ENCODE results near the gene RABL6. TPM values are rescaled to one million over a fixed set of nuclear protein-coding genes. Genes with fewer than 3 reads are reported as not detected.

Gene RABL6
- total and polyA plus RNA-seq, 8 donors = 50.7 to 119 (median 66.5) TPM

DNA sequence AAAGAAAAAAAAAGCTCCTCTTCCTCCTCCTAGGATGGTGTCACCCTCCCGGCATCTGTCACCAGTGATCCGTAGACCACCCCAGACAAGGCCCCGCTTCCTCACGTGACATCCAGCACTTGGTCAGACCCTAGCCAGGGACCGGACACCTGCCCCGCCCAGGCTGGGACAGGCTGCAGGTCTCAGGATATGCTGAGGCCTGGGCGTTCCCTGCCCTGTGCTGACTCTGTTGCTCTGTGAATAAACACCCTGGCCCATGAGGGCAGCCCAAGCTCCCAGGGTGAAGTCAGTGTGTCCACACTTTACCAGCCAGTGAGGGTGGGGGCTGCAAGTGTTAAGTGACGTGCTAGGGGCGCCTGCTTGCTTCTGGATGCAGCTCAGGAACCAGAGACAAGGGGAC lies 52.8 kb downstream of the RABL6 start:
- H3K27me3 ChIP-seq = no peaks in the 10 kb centered on the region
- H3K9me3 ChIP-seq = no peaks in the 10 kb centered on the region
- no peak overlapping the region for H3K27ac ChIP-seq
- 91 to 95% methylated on average over 9 of the region's 9 CpGs for WGBS, 2 donors
- ATAC-seq = no peak
- H3K36me3 ChIP-seq = peaks cover 4 to 33% (median 24%) of the 10 kb centered on the region in 3 donors
- DNase-seq = peak in 4 of 6 donors; percentile 14 to 58 (median 50)
- no peak for FAIRE-seq
- H3K4me3 ChIP-seq = no peak overlapping the region
- TF ChIP-seq, protein P1, sequence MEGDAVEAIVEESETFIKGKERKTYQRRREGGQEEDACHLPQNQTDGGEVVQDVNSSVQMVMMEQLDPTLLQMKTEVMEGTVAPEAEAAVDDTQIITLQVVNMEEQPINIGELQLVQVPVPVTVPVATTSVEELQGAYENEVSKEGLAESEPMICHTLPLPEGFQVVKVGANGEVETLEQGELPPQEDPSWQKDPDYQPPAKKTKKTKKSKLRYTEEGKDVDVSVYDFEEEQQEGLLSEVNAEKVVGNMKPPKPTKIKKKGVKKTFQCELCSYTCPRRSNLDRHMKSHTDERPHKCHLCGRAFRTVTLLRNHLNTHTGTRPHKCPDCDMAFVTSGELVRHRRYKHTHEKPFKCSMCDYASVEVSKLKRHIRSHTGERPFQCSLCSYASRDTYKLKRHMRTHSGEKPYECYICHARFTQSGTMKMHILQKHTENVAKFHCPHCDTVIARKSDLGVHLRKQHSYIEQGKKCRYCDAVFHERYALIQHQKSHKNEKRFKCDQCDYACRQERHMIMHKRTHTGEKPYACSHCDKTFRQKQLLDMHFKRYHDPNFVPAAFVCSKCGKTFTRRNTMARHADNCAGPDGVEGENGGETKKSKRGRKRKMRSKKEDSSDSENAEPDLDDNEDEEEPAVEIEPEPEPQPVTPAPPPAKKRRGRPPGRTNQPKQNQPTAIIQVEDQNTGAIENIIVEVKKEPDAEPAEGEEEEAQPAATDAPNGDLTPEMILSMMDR (IDR thresholded peaks at IDR 0.05) = no peak
- intact Hi-C loops (cut with DNase I) = no loop called here
- H3K4me1 ChIP-seq = peaks cover 26 to 44% (median 31%) of the 10 kb centered on the region in 3 donors

- H3K4me3 ChIP-seq = no peak overlapping the region
- WGBS, 2 donors = 90 to 92% methylated on average over 22 of the region's 22 CpGs
- no peaks in the 10 kb centered on the region for H3K9me3 ChIP-seq
- peaks cover 4 to 33% (median 24%) of the 10 kb centered on the region in 3 donors for H3K36me3 ChIP-seq
- FAIRE-seq = no peak
- ATAC-seq = no peak
- intact Hi-C loops (cut with DNase I) = no loop called here
- TF ChIP-seq, protein P1 (IDR thresholded peaks at IDR 0.05) = no peak
- peaks cover 26 to 44% (median 31%) of the 10 kb centered on the region in 3 donors for H3K4me1 ChIP-seq
- H3K27ac ChIP-seq = no peak overlapping the region
- DNase-seq = peak in 4 of 6 donors; percentile 14 to 72 (median 36)
- no peaks in the 10 kb centered on the region for H3K27me3 ChIP-seq
Observed at GRCh38 chr9:136860933-136861873, 53.5 kb downstream of the RABL6 start.

DNA sequence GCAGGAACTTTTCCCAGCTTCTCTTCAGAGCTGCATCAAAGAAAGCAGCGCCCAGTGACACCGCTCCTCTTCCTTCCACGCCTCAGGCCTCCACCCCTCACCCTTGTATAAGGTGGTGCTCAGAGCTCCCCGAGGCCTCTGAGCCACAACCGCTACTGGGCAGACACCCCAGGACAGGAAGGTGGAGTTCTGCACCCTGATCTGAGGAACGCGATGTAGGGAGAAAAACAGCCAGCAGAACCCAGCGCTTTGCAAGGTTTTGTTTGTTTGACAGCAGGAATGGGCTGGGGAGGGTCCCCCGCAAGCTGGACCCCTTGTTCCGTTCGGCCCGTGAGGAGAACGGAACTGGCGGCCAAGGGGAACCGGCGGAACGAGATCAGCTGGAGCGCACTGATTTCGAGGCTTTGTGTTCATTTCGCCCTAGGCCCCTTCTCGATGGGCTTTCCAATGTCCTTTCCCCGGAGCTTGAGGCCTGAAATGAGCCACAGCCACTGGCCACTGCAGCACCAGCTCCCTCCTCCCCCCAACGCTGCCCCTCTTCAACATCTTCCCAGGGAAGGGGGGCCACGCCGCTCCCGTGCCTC lies 54.2 kb downstream of the RABL6 start:
- H3K36me3 ChIP-seq = peaks cover 4 to 33% (median 24%) of the 10 kb centered on the region in 3 donors
- DNase-seq (peak in 1 of 6 donors; percentile 12), ATAC-seq (no peak), FAIRE-seq (no peak)
- no peak overlapping the region for H3K4me3 ChIP-seq
- H3K27me3 ChIP-seq = no peaks in the 10 kb centered on the region
- intact Hi-C loops (cut with DNase I) = no loop called here
- H3K9me3 ChIP-seq = no peaks in the 10 kb centered on the region
- no peak overlapping the region for H3K27ac ChIP-seq
- 84 to 89% methylated on average over 26 of the region's 26 CpGs for WGBS, 2 donors
- H3K4me1 ChIP-seq = peaks cover 26 to 44% (median 31%) of the 10 kb centered on the region in 3 donors
- TF ChIP-seq, protein P1 (IDR thresholded peaks at IDR 0.05) = no peak

DNA sequence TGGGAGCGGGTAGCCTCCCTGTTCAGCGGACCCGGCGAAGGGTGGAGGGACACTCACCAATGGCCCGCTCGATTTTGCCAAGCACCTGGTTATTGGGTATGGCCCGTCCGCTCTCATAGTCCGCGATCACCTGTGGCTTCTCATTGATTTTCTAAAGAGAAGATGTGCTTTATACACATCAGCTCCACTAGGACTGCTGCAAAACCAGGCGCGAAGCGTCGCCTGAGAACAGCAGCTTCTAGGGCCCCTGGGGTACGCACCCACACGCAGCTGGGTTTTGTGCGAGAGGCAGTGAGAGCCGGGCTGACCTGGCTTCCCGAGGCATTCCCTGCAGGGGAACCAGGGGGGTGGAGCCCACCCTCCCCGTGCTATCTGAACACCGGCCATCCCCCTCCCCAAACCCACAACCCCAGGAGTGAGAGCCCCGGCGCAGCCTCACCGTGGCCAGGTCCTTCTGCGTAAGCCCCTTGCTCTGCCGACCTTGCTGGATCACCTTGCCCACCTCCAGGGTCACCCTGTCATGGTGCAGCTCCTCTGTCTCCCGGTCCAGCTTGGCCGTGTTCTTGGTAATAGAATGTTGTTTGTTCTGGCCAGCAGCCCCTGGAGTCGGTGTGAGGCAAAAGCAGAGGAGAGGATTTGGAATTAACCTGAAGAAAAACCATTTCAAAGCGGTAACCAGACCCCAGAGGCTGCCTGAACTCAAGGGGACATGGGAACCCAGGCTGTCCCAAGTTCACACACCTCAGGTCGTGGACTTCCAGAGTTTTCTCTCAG lies 55.3 kb downstream of the RABL6 start:
- 81 to 82% methylated on average over 31 of the region's 31 CpGs for WGBS, 2 donors

More for the DNA sequence above, 55.3 kb downstream of the RABL6 start:
- TF ChIP-seq, protein P1 (IDR thresholded peaks at IDR 0.05) = no peak
- H3K36me3 ChIP-seq = peaks cover 4 to 33% (median 24%) of the 10 kb centered on the region in 3 donors
- H3K4me3 ChIP-seq = no peak overlapping the region
- H3K27me3 ChIP-seq = no peaks in the 10 kb centered on the region
- H3K27ac ChIP-seq = no peak overlapping the region
- intact Hi-C loops (cut with DNase I) = no loop called here
- H3K4me1 ChIP-seq = peaks cover 18 to 36% (median 23%) of the 10 kb centered on the region in 3 donors
- DNase-seq (peak in 3 of 6 donors; percentile 16 to 65 (median 53)), FAIRE-seq (no peak), ATAC-seq (no peak)
- no peaks in the 10 kb centered on the region for H3K9me3 ChIP-seq
